NCI-H510A (cell line): ENCODE results near the gene SMTNL2.

Experiments
- DNase-seq: peaks from one replicate; lab custom pipeline; 2025; lab: John Stamatoyannopoulos, UW

The SMTNL2 gene

GRCh38 chr17:4545217-4545951 is 38.9 kb upstream of the SMTNL2 start:
- DNase-seq = no peak

GRCh38 chr17:4547118-4547906 is 37.0 kb upstream of the SMTNL2 start:
- no peak for DNase-seq

DNA sequence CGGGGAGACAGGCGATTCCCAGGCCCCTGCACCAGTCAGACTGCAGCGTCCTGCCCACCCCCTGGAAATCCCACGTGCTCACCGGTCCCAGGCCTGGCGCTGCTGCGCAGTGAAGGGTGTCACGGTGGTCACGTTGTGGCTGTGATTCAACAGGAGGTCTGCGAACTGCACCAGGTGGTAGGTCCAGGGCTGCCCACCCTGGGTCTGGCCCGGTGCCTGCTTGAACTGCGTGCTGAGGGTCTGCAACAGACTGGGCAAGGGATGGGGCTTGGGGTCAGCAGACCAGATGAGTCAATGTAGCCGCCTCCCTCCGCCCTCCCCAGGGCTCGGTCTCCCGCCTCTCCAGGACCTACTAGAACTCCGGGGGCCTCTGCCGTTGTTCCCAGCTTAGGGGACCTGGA is 36.3 kb upstream of the SMTNL2 start:
- DNase-seq = no peak

DNA sequence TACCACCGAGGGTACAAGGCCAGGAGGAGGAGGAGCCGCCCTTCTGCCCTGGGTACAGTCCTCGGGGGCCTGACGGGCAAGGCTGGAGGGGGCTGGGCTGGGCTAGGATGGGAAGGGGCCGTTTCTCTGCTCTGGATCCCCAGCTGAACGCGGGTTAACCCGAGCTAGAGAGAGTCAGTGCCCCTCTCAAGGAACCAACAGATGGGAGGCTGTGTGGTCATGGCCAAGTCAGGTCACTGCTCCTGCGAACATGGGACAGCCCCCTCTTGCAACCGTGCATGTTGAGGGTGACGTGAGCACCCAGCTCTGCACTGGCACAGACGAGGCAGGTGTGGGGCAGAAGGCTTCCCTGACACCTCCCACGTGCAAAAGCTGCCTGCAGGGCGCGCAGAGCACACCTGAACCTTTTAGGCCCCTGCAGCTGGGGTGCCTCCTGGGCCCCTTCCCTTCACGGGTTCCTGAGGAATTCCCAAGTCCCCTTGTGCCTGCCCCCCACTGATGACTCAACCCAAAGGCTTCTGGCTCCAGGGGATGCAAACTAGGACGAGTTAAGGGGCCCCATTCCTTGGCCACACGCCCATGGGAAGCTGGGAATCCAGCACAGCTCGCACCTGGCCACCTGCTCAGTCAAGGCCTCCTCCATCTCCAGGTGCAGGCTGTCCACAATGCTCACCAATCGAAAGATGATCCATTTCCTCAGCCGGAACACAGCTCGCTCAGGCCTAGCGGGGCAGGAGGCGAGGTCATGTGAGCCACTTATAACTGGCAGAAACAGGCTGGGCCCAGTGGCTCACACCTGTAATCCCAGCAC is 35.4 kb upstream of the SMTNL2 start:
- DNase-seq = peak; percentile 35

DNA sequence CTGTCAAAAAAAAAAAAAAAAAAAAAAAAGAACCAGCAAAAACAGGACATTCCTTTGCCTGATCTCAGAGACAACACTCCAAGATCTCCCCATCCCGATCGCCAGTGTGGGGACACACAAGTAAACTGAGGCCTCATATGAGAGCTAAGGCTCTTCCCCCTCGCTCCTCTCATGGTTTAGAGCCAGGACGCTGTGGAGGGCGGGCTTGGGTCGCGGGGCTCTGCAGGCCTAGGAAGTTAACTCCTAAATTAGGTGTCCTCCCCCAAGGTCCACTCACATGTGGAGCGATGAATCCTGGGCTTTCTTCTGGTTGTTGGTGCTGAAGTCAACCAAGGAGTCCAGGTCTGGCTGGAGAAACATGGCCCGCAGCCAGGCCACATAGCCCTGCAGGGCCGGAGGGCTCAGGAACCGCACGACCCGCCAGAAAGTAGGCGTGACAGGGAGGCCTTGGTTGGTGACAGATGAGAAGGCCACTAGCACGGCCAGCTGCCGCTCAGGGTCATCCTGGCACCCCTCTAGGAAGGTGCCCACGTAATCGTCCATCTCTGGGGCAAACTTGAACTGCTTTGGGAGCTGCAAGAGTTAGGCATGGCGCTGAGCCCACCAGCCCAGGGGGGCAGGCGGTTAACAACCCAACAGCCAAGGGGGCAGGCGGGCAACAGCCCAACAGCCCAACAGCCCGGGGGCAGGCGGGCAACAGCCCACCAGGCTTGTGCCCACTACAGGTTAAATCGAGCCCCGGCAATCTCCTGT is 34.4 kb upstream of the SMTNL2 start:
- DNase-seq = no peak

DNA sequence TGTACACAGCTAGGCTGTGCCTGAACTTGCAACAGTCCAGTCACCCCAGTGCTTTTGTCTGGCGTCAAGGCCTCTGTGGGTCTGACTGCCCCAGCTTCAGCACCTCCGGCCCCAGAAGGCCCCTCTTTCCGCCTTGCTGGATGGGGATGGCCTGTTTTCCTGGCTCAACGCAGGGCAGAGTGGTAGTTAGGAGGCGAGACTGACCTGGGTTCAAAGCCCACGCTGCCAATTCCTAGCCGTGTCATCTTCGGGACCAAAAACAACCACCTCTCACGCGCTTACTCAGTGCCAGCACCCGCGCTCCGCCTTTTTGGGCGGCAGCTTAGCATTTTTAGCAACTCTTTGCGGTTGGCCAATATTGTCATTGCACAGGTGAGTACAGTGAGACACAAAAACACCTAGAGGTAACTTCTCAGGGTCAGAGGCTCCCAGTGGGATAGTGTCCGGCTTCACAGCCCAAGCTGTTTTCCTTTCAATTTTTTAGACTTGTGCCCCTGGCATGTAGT is 33.7 kb upstream of the SMTNL2 start:
- no peak for DNase-seq

DNA sequence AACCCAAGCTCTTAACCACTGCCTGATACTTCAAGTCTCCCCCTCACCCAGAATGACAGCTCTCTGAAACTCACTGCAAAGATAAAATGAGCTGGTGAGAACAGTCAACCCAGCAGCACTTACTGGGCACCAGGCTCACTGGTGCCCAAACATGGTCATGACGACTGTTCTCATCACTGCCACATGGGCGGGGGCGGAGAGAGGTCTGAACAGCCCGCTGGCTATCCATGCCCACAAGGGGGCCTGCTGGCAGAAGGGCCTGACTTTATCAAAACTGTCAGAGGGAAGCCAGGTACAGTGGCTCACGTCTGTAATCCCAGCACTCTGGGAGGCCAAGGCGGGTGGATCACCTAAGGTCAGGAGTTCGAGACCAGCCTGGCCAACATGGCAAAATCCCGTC is 33.2 kb upstream of the SMTNL2 start:
- no peak for DNase-seq

DNA sequence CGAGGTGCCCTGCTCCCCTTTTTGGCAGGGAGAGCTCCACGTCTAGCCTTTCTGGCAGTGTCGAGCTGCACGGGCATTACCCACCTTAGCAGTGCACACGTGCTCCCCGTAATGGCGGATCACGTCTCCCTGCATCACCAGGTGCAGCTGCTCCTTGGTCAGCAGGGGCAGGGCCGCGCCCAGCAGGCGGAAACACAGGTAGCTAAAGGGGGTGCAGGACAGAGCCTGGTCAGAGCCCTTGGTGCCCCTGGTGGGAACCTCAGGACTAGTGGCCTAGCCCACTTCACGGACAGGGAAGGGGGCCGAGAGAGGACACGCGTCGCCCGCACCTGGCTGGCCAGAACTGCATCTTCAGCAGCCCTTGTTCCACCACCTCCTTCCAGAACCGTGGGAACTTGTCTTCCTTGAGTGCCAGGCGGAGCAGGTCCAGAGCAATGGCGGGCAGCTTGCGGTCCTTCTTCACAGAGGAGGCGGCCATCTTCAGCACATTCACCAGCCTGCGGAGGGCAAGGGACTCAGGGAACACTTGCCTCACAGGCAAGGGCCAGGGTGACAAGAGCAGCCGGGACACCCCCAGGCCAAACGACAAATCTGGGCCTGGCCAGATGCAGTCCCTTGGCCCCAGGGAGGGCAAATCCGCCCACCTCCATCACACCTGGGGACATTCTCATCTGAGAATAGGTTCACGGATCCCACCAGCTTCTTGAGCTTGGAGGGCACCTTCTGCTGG is 32.4 kb upstream of the SMTNL2 start:
- no peak for DNase-seq

GRCh38 chr17:4553669-4554068 is 30.7 kb upstream of the SMTNL2 start:
- no peak for DNase-seq

DNA sequence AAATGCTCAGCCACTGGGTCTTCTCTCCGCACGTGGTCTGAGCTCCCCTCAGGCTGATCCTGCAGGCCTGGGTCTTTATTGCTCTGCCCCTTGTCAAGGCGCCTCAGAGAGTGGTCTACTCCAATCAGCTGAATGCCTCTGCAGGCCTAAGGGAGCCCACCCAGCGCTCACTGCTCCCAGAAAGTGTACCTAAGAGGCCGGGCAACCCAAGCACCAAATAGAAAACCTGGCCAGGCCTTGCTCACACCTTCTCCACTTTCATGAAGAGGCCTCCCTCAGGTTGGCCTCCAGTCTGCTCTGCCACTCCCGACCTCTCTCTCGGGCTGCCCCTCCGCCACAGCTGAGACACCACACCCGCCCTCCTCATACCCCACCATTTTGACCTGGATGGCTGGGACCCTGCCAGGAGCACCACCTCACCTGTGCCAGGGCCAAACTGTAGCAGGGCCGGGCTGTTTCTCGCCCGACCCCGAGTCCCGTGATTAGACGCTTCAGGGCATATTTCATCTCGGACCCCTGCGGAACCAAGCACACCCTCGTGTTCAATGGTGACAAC is 29.8 kb upstream of the SMTNL2 start:
- no peak for DNase-seq

- peak; percentile 97 for DNase-seq
Measured at GRCh38 chr17:4554997-4555799, 29.1 kb upstream of the SMTNL2 start, which contains the start of gene MYBBP1A. Gene MYBBP1A, minus strand, starts transcription at chr17:4555384. Its CDS starts 60 bp downstream, at chr17:4555324.

GRCh38 chr17:4555873-4556759 is 28.2 kb upstream of the SMTNL2 start:
- no peak for DNase-seq

- DNase-seq = no peak
Measured at GRCh38 chr17:4556996-4557395, 27.3 kb upstream of the SMTNL2 start.

- DNase-seq = no peak
Measured at GRCh38 chr17:4557626-4558346, 26.5 kb upstream of the SMTNL2 start.

DNA sequence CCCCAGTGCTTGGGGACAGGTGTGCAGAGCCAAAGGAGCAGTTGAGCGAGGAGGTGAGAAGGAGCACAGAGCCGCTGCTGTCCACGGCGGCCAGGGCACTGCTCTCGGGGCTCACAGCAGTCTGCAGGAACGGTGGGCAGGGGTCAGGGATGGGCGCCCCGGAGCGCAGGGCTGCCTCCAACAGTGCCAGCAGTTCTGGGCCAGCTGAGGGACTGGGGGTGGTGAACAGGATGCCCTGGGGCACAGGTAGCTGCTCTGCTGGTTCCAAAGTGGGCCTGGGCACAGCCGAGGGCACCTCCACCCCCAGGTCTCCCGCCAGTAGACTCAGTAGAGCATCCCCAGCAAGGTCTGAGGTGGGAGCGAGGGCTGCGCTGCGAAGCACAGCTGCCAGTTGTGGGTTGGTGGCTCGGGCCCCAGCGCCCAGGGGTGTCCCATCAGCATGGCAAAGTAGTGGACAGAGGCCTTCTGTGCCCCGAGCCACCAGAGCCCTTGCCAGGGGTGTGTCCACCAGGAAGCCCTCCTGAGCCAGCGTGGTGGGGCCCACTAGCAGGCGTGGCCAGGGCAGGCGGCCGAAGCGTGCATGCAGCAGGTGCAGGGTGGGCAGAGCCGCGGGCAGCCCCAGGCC is 25.9 kb upstream of the SMTNL2 start:
- DNase-seq = no peak

GRCh38 chr17:4559139-4559791 is 25.1 kb upstream of the SMTNL2 start:
- no peak for DNase-seq

GRCh38 chr17:4559966-4560365 is 24.4 kb upstream of the SMTNL2 start:
- no peak for DNase-seq
